GM11168 (cell line): Measurements from ENCODE around the gene CCDC66.
"Not testable (repeated sequence)": the region's sequence is repeated elsewhere in the genome, so short reads cannot be mapped to it uniquely, and the experiment has no call there.

Experiments
- in situ Hi-C: fragments of 300-500 bp; cut with MboI; formaldehyde crosslinking; loops from one replicate; pipeline ENCODE4 v1.12.0; 2022; ENCODE audit warnings: low sequenced_read_pairs; ENCODE audit not compliant: unreplicated experiment

The CCDC66 gene

GRCh38 chr3:56556908-56557830 lies at the start of gene CCDC66:
Gene CCDC66 (plus strand): TSS chr3:56557175. CDS start chr3:56557243, 68 bp downstream.
- in situ Hi-C loops: no loop called here

- in situ Hi-C loops: no loop called here
Measured at GRCh38 chr3:56519641-56520040, 37.3 kb upstream of the CCDC66 start.

GRCh38 chr3:56522374-56522773 lies 34.6 kb upstream of the CCDC66 start:
- in situ Hi-C loops: no loop called here

- in situ Hi-C loops: no loop called here
Measured at GRCh38 chr3:56525291-56525690, 31.7 kb upstream of the CCDC66 start.

- in situ Hi-C loops: no loop called here
Measured at GRCh38 chr3:56536735-56537134, 20.2 kb upstream of the CCDC66 start.

GRCh38 chr3:56547486-56547885 lies 9.5 kb upstream of the CCDC66 start:
- in situ Hi-C loops: no loop called here

- in situ Hi-C loops: no loop called here
Measured at GRCh38 chr3:56557831-56558170, 826 bp downstream of the CCDC66 start.

GRCh38 chr3:56573501-56573900 lies 16.5 kb downstream of the CCDC66 start:
- in situ Hi-C loops: no loop called here

- in situ Hi-C loops: not testable (repeated sequence)
Measured at GRCh38 chr3:56581941-56582340, 25.0 kb downstream of the CCDC66 start.

- in situ Hi-C loops: not testable (repeated sequence)
Measured at GRCh38 chr3:56584275-56584674, 27.3 kb downstream of the CCDC66 start.

- in situ Hi-C loops: no loop called here
Measured at GRCh38 chr3:56590814-56591213, 33.8 kb downstream of the CCDC66 start.

GRCh38 chr3:56591262-56591661 lies 34.3 kb downstream of the CCDC66 start:
- in situ Hi-C loops: no loop called here

GRCh38 chr3:56593455-56594158 lies 36.6 kb downstream of the CCDC66 start:
- in situ Hi-C loops: no loop called here

GRCh38 chr3:56595975-56596840 lies 39.2 kb downstream of the CCDC66 start:
- in situ Hi-C loops: no loop called here

- in situ Hi-C loops: not testable (repeated sequence)
Measured at GRCh38 chr3:56608479-56608878, 51.5 kb downstream of the CCDC66 start.

GRCh38 chr3:56610669-56611335 lies 53.8 kb downstream of the CCDC66 start:
- in situ Hi-C loops: no loop called here

- in situ Hi-C loops: no loop called here
Measured at GRCh38 chr3:56611364-56611763, 54.4 kb downstream of the CCDC66 start.

- in situ Hi-C loops: no loop called here
Measured at GRCh38 chr3:56612146-56612545, 55.2 kb downstream of the CCDC66 start.

- in situ Hi-C loops: no loop called here
Measured at GRCh38 chr3:56613016-56613415, 56.0 kb downstream of the CCDC66 start.

- in situ Hi-C loops: no loop called here
Measured at GRCh38 chr3:56616478-56617006, 59.6 kb downstream of the CCDC66 start.
